ENCODE data around the gene DIMT1.

The DIMT1 gene

GRCh38 chr5:62369039-62369438, 34.7 kb downstream of the DIMT1 start:
- DNase-seq = no peak

GRCh38 chr5:62362701-62363100, 41.0 kb downstream of the DIMT1 start:
- no peak for DNase-seq

- no peak for DNase-seq
Observed at GRCh38 chr5:62354028-62354874, 49.5 kb downstream of the DIMT1 start.

GRCh38 chr5:62348723-62349481, 54.8 kb downstream of the DIMT1 start:
- DNase-seq = no peak

- DNase-seq = no peak
Observed at GRCh38 chr5:62347928-62348327, 55.8 kb downstream of the DIMT1 start.

GRCh38 chr5:62346748-62347147, 57.0 kb downstream of the DIMT1 start:
- DNase-seq = no peak

GRCh38 chr5:62343428-62343827, 60.3 kb downstream of the DIMT1 start:
- DNase-seq = no peak

- no peak for DNase-seq
Observed at GRCh38 chr5:62342476-62342837, 61.2 kb downstream of the DIMT1 start.

GRCh38 chr5:62341783-62342475, 61.8 kb downstream of the DIMT1 start:
- no peak for DNase-seq

GRCh38 chr5:62340979-62341378, 62.7 kb downstream of the DIMT1 start:
- DNase-seq = no peak

- no peak for DNase-seq
Observed at GRCh38 chr5:62340392-62340791, 63.3 kb downstream of the DIMT1 start.

Data from activated naive CD4-positive, alpha-beta T cell (primary cell).